DMS153 (cell line): Measurements from ENCODE around the gene KSR1.

ENCODE experiments used
- DNase-seq: peaks from one replicate; lab custom pipeline; 2025; lab: John Stamatoyannopoulos, UW

KSR1 gene

DNA sequence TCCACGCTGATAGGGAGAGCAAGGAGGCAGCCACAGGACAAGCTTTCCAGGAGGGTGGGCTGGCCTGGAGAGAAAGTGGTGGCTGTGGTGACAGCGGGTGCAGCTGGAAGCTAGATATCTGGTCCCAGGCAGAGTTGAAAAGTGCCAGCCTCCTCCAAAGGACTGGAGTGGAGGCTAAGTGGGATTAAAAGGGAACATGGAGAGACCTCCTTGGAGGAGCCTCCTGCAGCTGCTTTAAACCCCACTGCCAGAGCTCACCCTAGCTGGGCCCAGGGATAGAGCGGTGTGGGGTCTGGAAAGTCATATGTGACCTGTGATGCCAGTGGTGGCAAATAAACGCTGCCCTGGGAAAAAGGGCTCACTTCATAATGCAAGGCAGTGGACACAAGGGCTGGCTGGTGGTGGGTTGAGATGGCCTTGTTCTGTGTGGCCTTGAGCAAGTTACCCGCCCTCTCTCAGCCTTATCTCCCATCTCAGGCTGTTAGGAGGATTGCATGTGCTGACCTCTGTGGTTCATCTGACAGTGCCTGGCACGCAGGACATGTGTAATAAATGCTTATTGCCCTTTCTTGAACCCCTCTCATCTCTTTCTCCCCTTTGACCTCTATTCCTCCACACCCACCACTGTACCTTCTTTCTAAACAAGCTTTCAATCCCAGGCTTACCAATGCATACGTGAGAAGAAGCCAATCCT, 113.8 kb downstream of the KSR1 start:
- DNase-seq = no peak

DNA sequence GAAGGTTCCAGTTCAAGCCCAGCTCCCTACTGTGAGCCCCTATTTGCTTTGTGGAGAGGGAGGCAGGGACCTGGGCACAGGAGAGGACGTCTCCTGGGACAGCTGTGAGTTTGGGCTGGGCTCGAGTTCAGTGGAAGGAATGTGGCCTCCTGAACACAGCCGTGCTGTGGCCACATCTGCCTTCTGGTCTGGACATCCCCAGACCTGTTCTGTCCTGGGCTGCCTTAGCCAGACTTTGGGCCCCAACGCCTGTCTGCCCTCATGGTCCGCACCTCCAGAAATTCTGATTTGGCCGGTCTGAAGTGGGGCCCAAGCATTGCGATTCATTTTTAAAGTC, 114.3 kb downstream of the KSR1 start:
- DNase-seq = no peak

- DNase-seq = no peak
These were observed 115.5 kb downstream of the KSR1 start for GRCh38 chr17:27571563-27572352.

DNA sequence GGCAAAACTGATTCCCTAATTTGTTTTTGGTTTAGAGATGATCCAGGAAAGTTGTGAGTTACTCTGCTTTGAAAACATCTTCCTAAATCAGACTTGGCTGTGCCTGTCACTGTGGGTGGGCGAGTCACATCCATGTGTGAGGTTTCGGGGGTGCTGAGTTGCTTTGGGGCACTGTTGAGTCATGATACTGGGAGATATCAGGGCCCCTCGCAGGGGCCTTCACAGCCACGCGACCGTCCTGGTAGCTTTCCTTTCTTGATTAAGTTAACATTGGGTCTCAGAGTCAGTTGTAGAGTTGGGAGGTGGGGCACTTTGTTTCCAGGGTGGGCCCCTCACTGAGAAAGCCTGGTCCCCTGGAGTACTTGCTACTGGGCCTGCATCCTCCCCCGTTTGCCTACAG, 116.4 kb downstream of the KSR1 start:
- no peak for DNase-seq

GRCh38 chr17:27573548-27573947, 117.3 kb downstream of the KSR1 start:
- DNase-seq = no peak

- no peak for DNase-seq
These were observed 117.8 kb downstream of the KSR1 start for GRCh38 chr17:27573971-27574525.

GRCh38 chr17:27575096-27575911, 119.1 kb downstream of the KSR1 start:
- DNase-seq = no peak

DNA sequence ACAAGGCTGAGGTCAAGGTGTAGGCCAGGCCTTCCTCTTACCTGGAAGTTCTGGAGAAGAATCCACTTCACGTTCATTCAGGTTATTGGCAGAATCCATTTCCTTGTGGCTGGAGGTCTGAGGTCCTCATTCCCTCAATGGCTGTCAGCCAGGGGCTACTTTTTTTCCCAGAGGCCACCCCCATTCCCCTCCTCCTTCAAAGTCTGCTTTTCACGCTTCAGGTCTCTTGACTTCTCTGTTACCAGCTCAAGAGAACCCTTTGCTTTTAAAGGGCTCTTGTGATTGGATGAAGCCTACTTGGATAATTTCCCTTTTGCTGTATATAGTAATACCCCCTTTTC, 119.6 kb downstream of the KSR1 start:
- DNase-seq = no peak

DNA sequence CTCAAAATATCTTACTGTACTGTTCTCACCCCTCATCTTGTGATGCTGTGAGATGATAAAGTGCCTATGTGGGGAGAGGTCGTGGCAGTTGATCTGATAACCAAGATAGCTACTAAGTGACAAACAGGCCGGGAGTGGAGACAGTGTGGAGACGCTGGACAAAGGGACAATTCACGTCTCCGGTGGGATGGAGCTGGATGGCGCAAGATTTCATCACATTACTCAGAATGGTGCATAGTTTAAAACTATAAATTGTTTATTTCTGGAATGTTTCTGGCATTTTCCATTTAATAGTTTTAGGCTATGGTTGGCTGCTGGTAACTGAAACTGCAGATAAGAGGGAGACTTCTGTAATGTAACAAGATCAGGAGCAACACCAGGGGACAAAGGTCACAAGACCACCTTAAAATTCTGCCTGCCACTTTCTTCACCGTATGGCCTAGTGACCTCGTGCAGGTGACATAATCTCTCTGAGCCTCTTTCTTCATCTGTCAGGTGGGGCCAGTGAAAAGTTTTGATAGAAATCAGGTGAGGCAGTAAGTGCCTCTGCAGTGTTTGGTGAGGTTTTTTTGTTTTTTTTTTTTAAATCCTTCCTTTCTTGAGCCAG, 120.3 kb downstream of the KSR1 start:
- no peak for DNase-seq

GRCh38 chr17:27577121-27577761, 121.0 kb downstream of the KSR1 start:
- no peak for DNase-seq

- DNase-seq = no peak
These were observed 121.9 kb downstream of the KSR1 start for GRCh38 chr17:27577884-27578717.

- no peak for DNase-seq
These were observed 122.5 kb downstream of the KSR1 start for GRCh38 chr17:27578718-27579085.

DNA sequence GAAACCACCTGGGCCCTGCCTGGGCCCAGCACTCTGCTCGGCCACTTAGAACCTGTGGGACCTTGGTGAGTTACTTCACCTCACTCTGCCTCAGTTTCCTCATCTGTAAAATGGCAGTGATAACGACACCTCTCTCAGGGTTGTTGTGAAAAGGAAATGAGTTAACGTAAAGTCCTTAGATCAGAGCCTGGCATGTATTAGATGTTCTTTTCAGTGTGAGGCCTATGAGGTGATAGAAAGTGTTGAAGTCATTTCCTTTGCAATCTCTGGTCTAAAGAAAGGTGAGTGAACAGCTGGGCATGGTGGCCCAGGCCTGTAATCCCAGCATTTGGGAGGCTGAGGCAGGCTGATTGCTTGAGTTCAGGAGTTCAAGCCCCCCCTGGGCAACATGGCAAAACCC, 123.1 kb downstream of the KSR1 start:
- DNase-seq = no peak

DNA sequence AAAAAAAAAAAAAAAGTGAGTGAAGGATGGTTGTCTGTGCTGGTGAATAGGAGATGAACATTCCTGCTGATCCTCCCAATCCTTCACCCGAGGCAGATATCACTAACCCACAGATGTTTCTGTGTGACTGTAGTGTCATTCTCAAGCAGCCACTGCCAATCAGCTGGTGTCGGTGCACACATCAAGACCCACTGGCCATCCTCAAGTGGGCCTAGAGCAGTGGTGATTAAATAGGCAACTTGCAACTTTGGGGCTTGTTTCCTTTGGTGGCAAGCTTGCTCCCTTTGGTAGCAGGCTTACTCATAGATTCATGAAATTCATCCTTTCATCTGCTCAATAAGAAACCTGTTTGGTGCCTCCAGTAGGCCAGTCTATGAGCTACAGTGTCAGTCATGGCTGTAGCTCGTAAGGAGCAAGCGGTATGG, 123.7 kb downstream of the KSR1 start:
- DNase-seq = no peak

DNA sequence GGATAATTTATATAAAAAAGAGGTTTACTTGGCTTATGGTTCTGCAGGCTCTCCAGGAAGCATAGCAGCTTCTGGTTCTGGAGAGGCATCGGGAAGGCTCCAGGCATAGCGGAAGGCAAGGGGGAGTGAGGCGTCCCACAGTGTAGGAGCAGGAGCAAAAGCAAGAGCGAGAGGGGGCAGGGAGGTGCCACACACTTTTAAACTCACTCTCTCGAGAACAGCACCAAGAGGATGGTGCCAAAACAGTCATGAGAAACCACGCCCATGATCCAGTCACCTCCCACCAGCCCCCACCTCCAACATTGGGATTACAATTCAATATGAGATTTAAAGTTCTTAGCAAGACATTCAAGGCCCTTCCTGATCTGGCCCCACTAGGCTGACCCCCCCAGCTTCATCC, 124.8 kb downstream of the KSR1 start:
- no peak for DNase-seq

GRCh38 chr17:27582696-27583095, 126.4 kb downstream of the KSR1 start:
- DNase-seq = no peak

DNA sequence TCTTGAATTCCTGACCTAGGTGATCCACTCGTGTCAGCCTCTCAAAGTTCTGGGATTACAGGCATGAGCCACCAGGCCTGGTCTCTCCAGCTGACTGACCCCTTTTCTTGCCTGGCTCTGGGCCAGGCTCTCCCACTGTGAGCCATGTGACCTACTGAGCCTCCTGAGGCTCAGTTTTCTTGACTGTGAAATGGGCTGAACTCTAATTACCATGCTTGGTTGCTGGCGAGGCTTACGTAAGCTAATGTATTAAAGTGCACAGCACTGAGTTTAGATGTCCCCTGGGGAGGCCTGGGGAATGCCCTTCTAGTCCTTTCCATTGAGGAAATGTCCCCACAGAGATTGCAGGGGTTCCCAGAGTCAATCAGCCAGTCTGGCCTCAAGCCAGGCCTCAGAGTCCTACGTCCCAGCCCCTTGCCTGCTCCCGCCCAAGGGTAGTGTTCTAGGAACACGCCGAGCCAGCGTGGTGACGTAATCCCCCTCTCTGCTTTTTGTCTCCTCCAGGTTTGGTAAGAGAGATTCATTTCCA, 129.0 kb downstream of the KSR1 start:
- DNase-seq = no peak

- DNase-seq = no peak
These were observed 129.5 kb downstream of the KSR1 start for GRCh38 chr17:27585792-27586191.

DNA sequence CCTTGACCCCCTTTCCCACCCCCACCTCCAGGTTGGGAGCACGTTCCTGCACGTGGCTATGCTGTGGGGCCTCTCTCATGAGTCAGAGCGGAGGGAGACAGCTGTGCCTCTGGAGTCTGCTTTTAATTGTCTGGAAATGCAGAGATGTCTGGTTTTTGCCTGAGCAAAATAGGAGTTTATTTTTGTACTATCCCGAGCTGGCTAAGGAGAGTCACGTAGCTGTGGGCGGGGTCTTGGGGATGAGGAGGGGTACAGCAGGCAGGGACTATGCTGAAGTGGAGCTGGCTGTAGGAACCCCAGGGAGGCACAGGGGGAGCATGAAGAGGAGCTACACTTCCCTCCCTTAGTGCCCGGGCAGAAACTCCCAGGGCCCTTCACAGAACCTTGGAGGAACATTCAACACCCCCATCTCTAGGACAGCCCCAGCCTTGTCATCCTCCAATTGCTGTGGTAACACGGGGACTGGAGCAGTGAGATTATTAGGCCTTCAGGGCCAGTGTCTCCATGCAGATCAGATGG, 130.0 kb downstream of the KSR1 start:
- no peak for DNase-seq

- no peak for DNase-seq
These were observed 132.1 kb downstream of the KSR1 start for GRCh38 chr17:27588354-27588753.
